NT2/D1 (cell line): Measurements from ENCODE around the gene MEF2C.

Experiments
- SUZ12 ChIP-seq: IDR thresholded peaks from 2 replicates; pipeline ENCODE4 v1.6.1; 2011; ENCODE audit not compliant: insufficient read length, insufficient read depth; ENCODE audit errors: extremely low read depth
- YY1 ChIP-seq: IDR thresholded peaks from 2 replicates; pipeline ENCODE4 v1.6.1; 2011; ENCODE audit not compliant: insufficient read length, insufficient read depth
- ZNF274 ChIP-seq: IDR thresholded peaks from 2 replicates; pipeline ENCODE4 v1.6.1; 2011; ENCODE audit warnings: mild to moderate bottlenecking, low read depth, low read length

DNA sequence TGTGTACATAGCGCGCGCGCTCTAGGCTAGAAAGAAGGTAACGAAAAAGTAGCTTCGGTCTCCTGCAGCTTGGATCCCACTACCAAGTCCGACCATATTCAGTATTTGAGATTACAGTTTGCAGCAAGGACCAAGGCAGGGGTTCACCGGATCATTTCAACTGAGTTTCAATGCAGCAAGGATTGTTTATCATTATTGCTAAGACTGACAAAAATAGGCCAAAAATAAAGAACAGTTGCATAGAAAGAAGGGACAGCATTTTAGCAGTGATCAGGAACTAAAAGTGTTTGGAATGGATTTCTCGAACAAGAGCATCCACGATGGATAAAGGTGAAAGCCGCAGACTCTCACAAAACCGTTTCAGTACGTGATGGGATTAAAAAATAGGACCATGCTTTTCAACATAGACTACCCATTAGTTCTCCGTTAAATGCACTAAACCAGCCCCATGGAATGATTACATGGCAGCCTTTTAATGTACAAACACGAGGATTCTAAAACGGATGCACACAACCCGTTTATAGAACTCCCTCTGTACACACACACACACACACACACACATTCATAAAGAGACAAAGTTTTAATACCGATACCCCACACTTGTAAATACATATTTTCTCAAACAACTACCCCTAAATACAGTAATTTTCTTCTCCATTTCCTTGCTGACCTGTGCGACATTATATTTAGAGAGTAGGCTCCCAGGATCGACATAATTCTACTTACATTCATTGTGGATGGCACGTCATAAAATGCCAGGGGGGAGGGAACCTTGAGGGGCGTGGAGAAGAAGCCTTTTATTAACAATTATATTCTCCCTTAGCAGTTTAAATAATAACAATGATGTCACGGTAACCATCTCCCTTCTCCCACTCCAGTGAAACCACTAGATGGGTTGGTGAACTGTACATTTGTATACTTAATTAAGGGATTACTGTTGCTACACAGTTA lies 197.1 kb downstream of the MEF2C start:
- TF ChIP-seq ZNF274 (no peak), SUZ12 (no peak), YY1 (no peak)
